ENCODE results near the gene HEPH. TPM values are rescaled to one million over a fixed set of nuclear protein-coding genes. Genes with fewer than 3 reads are reported as not detected.

Gene HEPH
- total RNA-seq, 1 donor from 2014 or later, result 41.4 TPM

DNA sequence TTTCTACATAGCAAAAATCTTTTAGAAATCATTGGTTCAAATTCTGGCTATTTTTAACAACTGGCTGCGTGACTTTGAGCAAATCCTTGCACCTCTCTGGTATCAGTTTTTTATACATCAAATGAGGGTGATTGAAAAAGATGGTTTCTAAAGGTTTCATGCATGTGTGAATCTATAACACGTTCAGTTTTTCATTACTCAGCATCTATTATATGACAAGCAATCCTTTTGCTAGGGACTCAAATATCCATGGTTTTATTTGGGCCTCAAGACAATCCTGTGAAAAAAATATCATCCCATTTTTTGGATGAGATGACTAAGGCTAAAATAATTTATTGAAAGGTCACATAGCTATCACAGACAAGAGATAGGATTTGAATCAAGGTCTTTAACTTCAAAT, 884 bp downstream of the HEPH start:
- DNase-seq (ENCODE audit: extremely low spot score, unreplicated experiment), result no peak
- Mint-ChIP-seq H3K9me3 (no peaks in the 10 kb centered on the region), H3K27ac (no peak overlapping the region), H3K27me3 (no peaks in the 10 kb centered on the region), H3K36me3 (no peaks in the 10 kb centered on the region), H3K4me3 (peak overlapping the region; percentile 67), H3K4me1 (ENCODE audit: unreplicated experiment) (no peaks in the 10 kb centered on the region)
- TF ChIP-seq, protein P1, sequence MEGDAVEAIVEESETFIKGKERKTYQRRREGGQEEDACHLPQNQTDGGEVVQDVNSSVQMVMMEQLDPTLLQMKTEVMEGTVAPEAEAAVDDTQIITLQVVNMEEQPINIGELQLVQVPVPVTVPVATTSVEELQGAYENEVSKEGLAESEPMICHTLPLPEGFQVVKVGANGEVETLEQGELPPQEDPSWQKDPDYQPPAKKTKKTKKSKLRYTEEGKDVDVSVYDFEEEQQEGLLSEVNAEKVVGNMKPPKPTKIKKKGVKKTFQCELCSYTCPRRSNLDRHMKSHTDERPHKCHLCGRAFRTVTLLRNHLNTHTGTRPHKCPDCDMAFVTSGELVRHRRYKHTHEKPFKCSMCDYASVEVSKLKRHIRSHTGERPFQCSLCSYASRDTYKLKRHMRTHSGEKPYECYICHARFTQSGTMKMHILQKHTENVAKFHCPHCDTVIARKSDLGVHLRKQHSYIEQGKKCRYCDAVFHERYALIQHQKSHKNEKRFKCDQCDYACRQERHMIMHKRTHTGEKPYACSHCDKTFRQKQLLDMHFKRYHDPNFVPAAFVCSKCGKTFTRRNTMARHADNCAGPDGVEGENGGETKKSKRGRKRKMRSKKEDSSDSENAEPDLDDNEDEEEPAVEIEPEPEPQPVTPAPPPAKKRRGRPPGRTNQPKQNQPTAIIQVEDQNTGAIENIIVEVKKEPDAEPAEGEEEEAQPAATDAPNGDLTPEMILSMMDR (conservative IDR thresholded peaks at IDR 0.05), result no peak

DNA sequence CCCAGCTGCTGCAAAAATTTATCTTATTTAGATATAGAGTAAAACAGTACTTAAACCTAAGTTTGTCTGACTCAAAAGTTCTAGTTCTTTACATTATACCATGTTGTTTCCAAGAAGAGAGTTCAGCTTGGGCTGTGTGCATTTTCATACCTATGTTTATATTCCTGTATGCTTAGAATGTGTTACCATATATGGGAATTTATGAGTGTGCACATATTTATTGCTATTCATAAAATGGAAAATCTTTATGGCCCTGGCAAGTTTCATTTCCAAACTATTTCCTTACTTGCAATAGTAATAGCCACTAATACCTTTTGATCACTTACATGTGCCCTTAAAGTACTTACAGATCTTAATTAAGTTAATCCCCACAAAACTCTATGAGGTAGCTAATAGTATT, 2.6 kb downstream of the HEPH start:
- Mint-ChIP-seq H3K9me3 (no peaks in the 10 kb centered on the region), H3K27ac (peak overlapping the region; percentile 66), H3K27me3 (no peaks in the 10 kb centered on the region), H3K4me1 (ENCODE audit: unreplicated experiment) (no peaks in the 10 kb centered on the region), H3K4me3 (peak overlapping the region; percentile 27), H3K36me3 (no peaks in the 10 kb centered on the region)
- no peak for DNase-seq (ENCODE audit: extremely low spot score, unreplicated experiment)
- TF ChIP-seq, protein P1 (conservative IDR thresholded peaks at IDR 0.05), result no peak

DNA sequence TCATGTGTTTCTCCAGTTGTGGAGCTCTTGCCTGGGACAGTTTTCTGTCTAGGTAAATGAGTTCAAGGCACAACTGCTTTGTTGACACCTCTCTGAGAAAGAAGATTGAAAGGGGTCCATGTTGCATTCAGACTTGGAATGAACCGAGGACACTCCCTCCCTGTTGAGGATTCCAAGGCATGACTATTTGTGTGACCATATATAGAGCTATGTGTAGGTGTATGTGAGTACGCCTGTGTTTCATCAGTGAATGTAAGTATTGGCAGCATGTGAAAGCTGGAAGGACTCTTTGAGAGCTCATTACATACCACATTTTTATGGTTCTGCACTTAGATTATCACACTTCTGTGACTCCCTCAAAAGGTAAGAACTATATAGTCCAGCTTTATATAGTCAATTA, 3.4 kb downstream of the HEPH start:
- H3K4me3 Mint-ChIP-seq, result peak overlapping the region; percentile 27
- H3K27ac Mint-ChIP-seq, result no peak overlapping the region
- H3K4me1 Mint-ChIP-seq (ENCODE audit: unreplicated experiment), result no peaks in the 10 kb centered on the region
- no peaks in the 10 kb centered on the region for H3K27me3 Mint-ChIP-seq
- H3K36me3 Mint-ChIP-seq, result no peaks in the 10 kb centered on the region
- H3K9me3 Mint-ChIP-seq, result no peaks in the 10 kb centered on the region
- TF ChIP-seq, protein P1 (conservative IDR thresholded peaks at IDR 0.05), result no peak
- DNase-seq (ENCODE audit: extremely low spot score, unreplicated experiment), result no peak

DNA sequence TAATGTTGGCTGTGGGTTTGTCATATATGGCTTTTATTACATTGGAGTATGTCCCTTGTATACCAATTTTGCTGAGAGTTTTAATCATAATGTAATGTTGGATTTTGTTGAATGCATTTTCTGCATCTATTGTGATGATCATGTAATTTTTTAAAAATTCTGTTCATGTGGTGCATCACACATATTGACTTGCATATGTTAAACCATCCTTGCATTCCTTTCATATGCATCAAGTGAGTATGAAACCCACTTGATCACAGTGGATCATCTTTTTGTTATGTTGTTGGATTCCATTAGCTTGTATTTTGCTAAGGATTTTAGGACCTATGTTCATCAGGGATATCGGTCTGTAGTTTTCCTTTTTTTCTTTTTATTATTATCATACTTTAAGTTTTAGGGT, 12.1 kb downstream of the HEPH start:
- DNase-seq (ENCODE audit: extremely low spot score, unreplicated experiment), result no peak
- Mint-ChIP-seq H3K9me3 (peaks cover 34% of the 10 kb centered on the region), H3K27me3 (no peaks in the 10 kb centered on the region), H3K4me1 (ENCODE audit: unreplicated experiment) (no peaks in the 10 kb centered on the region), H3K27ac (no peak overlapping the region), H3K4me3 (no peak overlapping the region), H3K36me3 (peaks cover 43% of the 10 kb centered on the region)
- TF ChIP-seq, protein P1 (conservative IDR thresholded peaks at IDR 0.05), result no peak

DNA sequence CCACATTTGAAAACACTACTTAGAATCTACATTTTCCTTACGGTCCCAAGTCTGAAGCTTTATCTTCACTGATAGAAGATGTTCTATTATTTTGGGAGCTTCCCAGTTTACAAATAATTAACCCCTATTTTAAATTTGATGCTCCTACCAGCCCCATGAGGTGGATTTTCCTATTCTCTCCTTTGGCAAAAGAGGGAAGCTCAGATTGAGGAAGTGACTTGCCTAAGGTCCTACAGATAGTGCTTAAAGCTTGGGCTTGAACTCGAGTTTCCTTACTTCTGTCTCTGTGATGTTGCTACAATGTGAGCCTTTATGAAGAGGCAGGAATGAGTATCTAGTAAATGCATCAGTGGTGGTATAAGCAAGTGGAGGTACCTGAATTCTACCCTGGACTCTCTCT, 27.5 kb downstream of the HEPH start:
- no peak for DNase-seq (ENCODE audit: extremely low spot score, unreplicated experiment)
- Mint-ChIP-seq H3K27ac (no peak overlapping the region), H3K36me3 (peaks cover 8% of the 10 kb centered on the region), H3K27me3 (no peaks in the 10 kb centered on the region), H3K9me3 (no peaks in the 10 kb centered on the region), H3K4me1 (ENCODE audit: unreplicated experiment) (no peaks in the 10 kb centered on the region), H3K4me3 (no peak overlapping the region)
- TF ChIP-seq, protein P1 (conservative IDR thresholded peaks at IDR 0.05), result no peak

DNA sequence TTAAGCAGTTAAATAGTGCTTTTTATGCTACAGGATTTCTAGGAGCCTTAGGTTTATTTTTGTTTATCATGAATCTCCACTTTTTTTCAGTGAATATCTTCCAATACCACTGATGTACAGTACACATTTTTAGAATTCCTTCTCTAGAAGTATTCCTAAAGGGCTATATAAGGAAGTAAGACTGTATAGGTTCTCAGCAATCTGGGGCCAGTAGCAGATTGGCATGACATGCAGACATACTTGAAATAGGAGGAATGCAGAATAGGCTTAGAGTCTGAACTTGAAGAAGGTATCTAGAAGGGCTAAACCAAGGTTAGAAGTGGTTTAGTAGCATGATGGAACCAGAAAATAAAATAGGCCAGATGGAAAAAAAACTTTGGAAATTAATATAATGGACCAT, 29.8 kb downstream of the HEPH start:
- Mint-ChIP-seq H3K27ac (no peak overlapping the region), H3K9me3 (no peaks in the 10 kb centered on the region), H3K27me3 (no peaks in the 10 kb centered on the region), H3K4me1 (ENCODE audit: unreplicated experiment) (no peaks in the 10 kb centered on the region), H3K36me3 (no peaks in the 10 kb centered on the region), H3K4me3 (no peak overlapping the region)
- TF ChIP-seq, protein P1 (conservative IDR thresholded peaks at IDR 0.05), result no peak
- DNase-seq (ENCODE audit: extremely low spot score, unreplicated experiment), result no peak
